Esophagus squamous epithelium (tissue), 4 donors: ENCODE measurements around the gene SOX1.

Experiments
- CTCF ChIP-seq, 6 experiments: fragments of 450-650 bp in 4 of 6; fragments of 200-600 bp in 2 of 6; sonication (generic) in 2 of 6; IDR thresholded peaks; one replicate each; pipeline ENCODE4 v1.5.1; 2016 to 2019; ENCODE audit warnings: antibody characterized with exemption in 6 of 6, mild to moderate bottlenecking in 4 of 6, moderate library complexity in 4 of 6
- POLR2A ChIP-seq, 4 donors: fragments of 450-650 bp; IDR thresholded peaks; one replicate each; pipeline ENCODE4 v1.6.1; 2017; ENCODE audit warnings: antibody characterized with exemption in 4 of 4, mild to moderate bottlenecking in 4 of 4, moderate library complexity in 3 of 4

GRCh38 chr13:112072534-112073244 is 5.7 kb downstream of the SOX1 start:
- TF ChIP-seq CTCF (IDR thresholded peaks at IDR 0.05): no peak
- TF ChIP-seq POLR2A (IDR thresholded peaks at IDR 0.05): no peak
